Measurements from ENCODE around the gene ATG14.

The ATG14 gene

GRCh38 chr14:55329999-55330710 is 81.5 kb downstream of the ATG14 start:
- no peak for DNase-seq
- ChIA-PET CTCF (interaction anchor here (1.1 kb wide), 1 partner anchor 16 kb away, joined by 3 read pairs; no protein-coding TSS in a partner anchor), POLR2A (interaction anchor here (0.5 kb wide), 1 partner anchor 70 kb away, joined by 3 read pairs; no protein-coding TSS in a partner anchor)
- Histone ChIP-seq H3K4me3 (ENCODE audit: control insufficient read depth in 1 of 7, extremely low read depth in 1 of 7, insufficient read depth in 4 of 7, low read depth in 2 of 7, low read length in 6 of 7) (no peak overlapping the region), H3K4me1 (ENCODE audit: control extremely low read depth in 1 of 4, control insufficient read depth in 4 of 4, insufficient read depth in 4 of 4, low read length in 3 of 4) (peaks cover 0 to 21% (median 8%) of the 10 kb centered on the region in 4 experiments), H3K36me3 (ENCODE audit: control insufficient read depth in 4 of 4, insufficient read depth in 4 of 4, low read length in 3 of 4) (no peaks in the 10 kb centered on the region), H3K27ac (ENCODE audit: insufficient read depth in 1 of 2, low read depth in 1 of 2, low read length in 2 of 2, poor library complexity in 1 of 2, severe bottlenecking in 2 of 2) (no peak overlapping the region), H3K9me3 (ENCODE audit: control extremely low read depth in 1 of 5, control insufficient read depth in 4 of 5, insufficient read depth in 2 of 5, low read depth in 1 of 5, low read length in 4 of 5) (no peaks in the 10 kb centered on the region), H3K27me3 (replicated peaks in 2 of 5; ENCODE audit: control insufficient read depth in 4 of 5, insufficient read depth in 5 of 5, low read length in 4 of 5) (no peaks in the 10 kb centered on the region)
- no CpG with 5 or more reads among the region's 6 CpGs for WGBS (ENCODE audit: insufficient coverage)

GRCh38 chr14:55328317-55328716 is 83.3 kb downstream of the ATG14 start:
- Histone ChIP-seq H3K9me3 (ENCODE audit: control extremely low read depth in 1 of 5, control insufficient read depth in 4 of 5, insufficient read depth in 2 of 5, low read depth in 1 of 5, low read length in 4 of 5) (no peaks in the 10 kb centered on the region), H3K36me3 (ENCODE audit: control insufficient read depth in 4 of 4, insufficient read depth in 4 of 4, low read length in 3 of 4) (no peaks in the 10 kb centered on the region), H3K27me3 (replicated peaks in 2 of 5; ENCODE audit: control insufficient read depth in 4 of 5, insufficient read depth in 5 of 5, low read length in 4 of 5) (no peaks in the 10 kb centered on the region), H3K27ac (ENCODE audit: insufficient read depth in 1 of 2, low read depth in 1 of 2, low read length in 2 of 2, poor library complexity in 1 of 2, severe bottlenecking in 2 of 2) (no peak overlapping the region), H3K4me3 (ENCODE audit: control insufficient read depth in 1 of 7, extremely low read depth in 1 of 7, insufficient read depth in 4 of 7, low read depth in 2 of 7, low read length in 6 of 7) (no peak overlapping the region), H3K4me1 (ENCODE audit: control extremely low read depth in 1 of 4, control insufficient read depth in 4 of 4, insufficient read depth in 4 of 4, low read length in 3 of 4) (peaks cover 0 to 10% (median 4%) of the 10 kb centered on the region in 4 experiments)
- 100% methylated on average over 3 of the region's 3 CpGs for WGBS (ENCODE audit: insufficient coverage)
- ChIA-PET CTCF (interaction anchor here (1.4 to 1.6 kb wide), 2 partner anchors 8 to 26 kb away, joined by 4 to 8 read pairs; no protein-coding TSS in a partner anchor), POLR2A (no interaction called here)
- no peak for DNase-seq

DNA sequence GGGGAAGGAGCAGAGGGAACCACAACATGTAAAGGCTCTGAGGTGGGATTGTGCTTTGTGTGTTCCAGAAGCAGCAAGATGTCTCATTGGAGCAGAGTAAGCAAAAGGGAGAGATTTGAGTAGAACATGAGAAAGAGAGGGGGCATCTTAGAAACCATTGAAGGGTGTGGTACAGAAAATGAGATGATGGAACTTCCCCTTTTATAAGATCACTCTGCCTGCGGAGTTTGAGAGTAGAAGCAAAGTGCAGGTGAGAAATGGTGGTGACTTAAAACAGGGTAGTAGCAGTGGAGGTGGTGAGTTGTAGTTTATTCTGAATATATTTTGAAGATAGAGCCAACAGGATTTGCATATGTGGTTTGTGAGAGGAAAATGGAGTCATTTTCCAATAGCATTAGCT is 84.5 kb downstream of the ATG14 start:
- DNase-seq: peak in 2 of 3 donors; percentile 50 to 67
- POLR2A ChIA-PET: no interaction called here
- H3K4me1 ChIP-seq (ENCODE audit: control extremely low read depth in 1 of 4, control insufficient read depth in 4 of 4, insufficient read depth in 4 of 4, low read length in 3 of 4): peaks cover 0 to under 1% (median 0%) of the 10 kb centered on the region in 4 experiments
- H3K27ac ChIP-seq (ENCODE audit: insufficient read depth in 1 of 2, low read depth in 1 of 2, low read length in 2 of 2, poor library complexity in 1 of 2, severe bottlenecking in 2 of 2): no peak overlapping the region
- no peak overlapping the region for H3K4me3 ChIP-seq (ENCODE audit: control insufficient read depth in 1 of 7, extremely low read depth in 1 of 7, insufficient read depth in 4 of 7, low read depth in 2 of 7, low read length in 6 of 7)
- CTCF ChIA-PET: interaction anchor here (1.3 to 1.4 kb wide), 2 partner anchors 27 to 57 kb away, joined by 3 to 5 read pairs; no protein-coding TSS in a partner anchor
- no peaks in the 10 kb centered on the region for H3K36me3 ChIP-seq (ENCODE audit: control insufficient read depth in 4 of 4, insufficient read depth in 4 of 4, low read length in 3 of 4)
- WGBS (ENCODE audit: insufficient coverage): no CpG with 5 or more reads among the region's 1 CpG
- no peaks in the 10 kb centered on the region for H3K9me3 ChIP-seq (ENCODE audit: control extremely low read depth in 1 of 5, control insufficient read depth in 4 of 5, insufficient read depth in 2 of 5, low read depth in 1 of 5, low read length in 4 of 5)
- no peaks in the 10 kb centered on the region for H3K27me3 ChIP-seq (replicated peaks in 2 of 5; ENCODE audit: control insufficient read depth in 4 of 5, insufficient read depth in 5 of 5, low read length in 4 of 5)

- peaks cover 0 to 4% (median 0%) of the 10 kb centered on the region in 4 experiments for H3K36me3 ChIP-seq (ENCODE audit: control insufficient read depth in 4 of 4, insufficient read depth in 4 of 4, low read length in 3 of 4)
- no peak overlapping the region for H3K27ac ChIP-seq (ENCODE audit: insufficient read depth in 1 of 2, low read depth in 1 of 2, low read length in 2 of 2, poor library complexity in 1 of 2, severe bottlenecking in 2 of 2)
- H3K4me1 ChIP-seq (ENCODE audit: control extremely low read depth in 1 of 4, control insufficient read depth in 4 of 4, insufficient read depth in 4 of 4, low read length in 3 of 4): no peaks in the 10 kb centered on the region
- POLR2A ChIA-PET: no interaction called here
- CTCF ChIA-PET: no interaction called here
- DNase-seq: no peak
- no peaks in the 10 kb centered on the region for H3K9me3 ChIP-seq (ENCODE audit: control extremely low read depth in 1 of 5, control insufficient read depth in 4 of 5, insufficient read depth in 2 of 5, low read depth in 1 of 5, low read length in 4 of 5)
- H3K4me3 ChIP-seq (ENCODE audit: control insufficient read depth in 1 of 7, extremely low read depth in 1 of 7, insufficient read depth in 4 of 7, low read depth in 2 of 7, low read length in 6 of 7): no peak overlapping the region
- H3K27me3 ChIP-seq (replicated peaks in 2 of 5; ENCODE audit: control insufficient read depth in 4 of 5, insufficient read depth in 5 of 5, low read length in 4 of 5): no peaks in the 10 kb centered on the region
- WGBS (ENCODE audit: insufficient coverage): 92% methylated on average over 2 of the region's 2 CpGs
Measured at GRCh38 chr14:55324812-55325211, 86.8 kb downstream of the ATG14 start.

- no peaks in the 10 kb centered on the region for H3K9me3 ChIP-seq (ENCODE audit: control extremely low read depth in 1 of 5, control insufficient read depth in 4 of 5, insufficient read depth in 2 of 5, low read depth in 1 of 5, low read length in 4 of 5)
- H3K27me3 ChIP-seq (replicated peaks in 2 of 5; ENCODE audit: control insufficient read depth in 4 of 5, insufficient read depth in 5 of 5, low read length in 4 of 5): no peaks in the 10 kb centered on the region
- peaks cover 0 to 4% (median 0%) of the 10 kb centered on the region in 4 experiments for H3K36me3 ChIP-seq (ENCODE audit: control insufficient read depth in 4 of 4, insufficient read depth in 4 of 4, low read length in 3 of 4)
- no peak overlapping the region for H3K27ac ChIP-seq (ENCODE audit: insufficient read depth in 1 of 2, low read depth in 1 of 2, low read length in 2 of 2, poor library complexity in 1 of 2, severe bottlenecking in 2 of 2)
- POLR2A ChIA-PET: no interaction called here
- H3K4me1 ChIP-seq (ENCODE audit: control extremely low read depth in 1 of 4, control insufficient read depth in 4 of 4, insufficient read depth in 4 of 4, low read length in 3 of 4): no peaks in the 10 kb centered on the region
- CTCF ChIA-PET: no interaction called here
- H3K4me3 ChIP-seq (ENCODE audit: control insufficient read depth in 1 of 7, extremely low read depth in 1 of 7, insufficient read depth in 4 of 7, low read depth in 2 of 7, low read length in 6 of 7): no peak overlapping the region
- no peak for DNase-seq
Measured at GRCh38 chr14:55323910-55324309, 87.7 kb downstream of the ATG14 start.

DNA sequence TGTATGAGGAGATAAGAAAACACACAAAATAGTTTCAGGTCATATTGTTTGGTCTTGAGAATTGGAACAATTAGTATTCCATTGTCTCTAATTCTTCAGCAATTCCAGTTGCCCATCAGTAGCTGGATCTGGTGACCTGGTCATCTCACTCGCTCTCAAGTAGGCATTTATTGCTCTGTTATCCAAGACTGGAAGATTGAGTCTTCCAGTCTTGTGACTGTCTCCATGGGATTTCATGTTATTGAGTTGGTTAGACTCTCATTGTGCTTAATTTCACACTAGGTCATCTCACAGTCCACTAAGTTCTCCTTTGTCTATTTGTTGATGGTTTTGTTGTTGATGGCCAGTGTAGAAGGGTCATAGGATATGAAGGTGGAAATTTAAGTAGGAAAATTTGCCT is 92.9 kb downstream of the ATG14 start:
- no peaks in the 10 kb centered on the region for H3K27me3 ChIP-seq (replicated peaks in 2 of 5; ENCODE audit: control insufficient read depth in 4 of 5, insufficient read depth in 5 of 5, low read length in 4 of 5)
- H3K4me1 ChIP-seq (ENCODE audit: control extremely low read depth in 1 of 4, control insufficient read depth in 4 of 4, insufficient read depth in 4 of 4, low read length in 3 of 4): no peaks in the 10 kb centered on the region
- POLR2A ChIA-PET: interaction anchor here (0.5 kb wide), 1 partner anchor 24 kb away, joined by 4 read pairs; no protein-coding TSS in a partner anchor
- peaks cover 0 to 16% (median 0%) of the 10 kb centered on the region in 5 experiments for H3K9me3 ChIP-seq (ENCODE audit: control extremely low read depth in 1 of 5, control insufficient read depth in 4 of 5, insufficient read depth in 2 of 5, low read depth in 1 of 5, low read length in 4 of 5)
- DNase-seq: no peak
- no peak overlapping the region for H3K4me3 ChIP-seq (ENCODE audit: control insufficient read depth in 1 of 7, extremely low read depth in 1 of 7, insufficient read depth in 4 of 7, low read depth in 2 of 7, low read length in 6 of 7)
- CTCF ChIA-PET: interaction anchor here (0.6 to 2.3 kb wide), 4 partner anchors 27 to 105 kb away, joined by 3 to 7 read pairs (median 3); no protein-coding TSS in a partner anchor
- peaks cover 0 to 22% (median 8%) of the 10 kb centered on the region in 4 experiments for H3K36me3 ChIP-seq (ENCODE audit: control insufficient read depth in 4 of 4, insufficient read depth in 4 of 4, low read length in 3 of 4)
- H3K27ac ChIP-seq (ENCODE audit: insufficient read depth in 1 of 2, low read depth in 1 of 2, low read length in 2 of 2, poor library complexity in 1 of 2, severe bottlenecking in 2 of 2): no peak overlapping the region
- WGBS (ENCODE audit: insufficient coverage): 100% methylated on average over 1 of the region's 1 CpG

Measured in common myeloid progenitor, CD34-positive (primary cell).